Heart right ventricle (tissue), 16 donors: ENCODE data around the gene TBC1D14. TPM values are rescaled to one million over a fixed set of nuclear protein-coding genes. Genes with fewer than 3 reads are reported as not detected.
A peak's percentile ranks its signal among the peaks of the same experiment; 100 is the strongest.

ENCODE experiments used
- ATAC-seq, 8 donors: fragments of 200-7000 bp; cut with Tn5 transposase; one replicate each; pipeline ENCODE4 v1.9.1; 2020; ENCODE audit warnings: mild to moderate bottlenecking in 8 of 8, moderate library complexity in 8 of 8, moderate number of reproducible peaks in 1 of 8
- DNase-seq, 2 donors: peaks; one replicate each; pipeline ENCODE4 v3.0.0-alpha.2; 2020
- H3K27ac ChIP-seq, 10 donors: fragments of 200-600 bp; sonication (generic) in 2 of 10; one replicate each; pipeline versions ENCODE4 v1.5.0 to v1.8.0; 2020 to 2022; ENCODE audit warnings: mild to moderate bottlenecking in 3 of 10
- H3K27me3 ChIP-seq, 7 donors: fragments of 200-600 bp; one replicate each; pipeline ENCODE4 v1.8.0; 2021 to 2022; ENCODE audit warnings: mild to moderate bottlenecking in 2 of 7
- H3K36me3 ChIP-seq, 9 donors: fragments of 200-600 bp; sonication (generic) in 1 of 9; one replicate each; pipeline versions ENCODE4 v1.5.0 to v1.8.0; 2020 to 2022; ENCODE audit warnings: mild to moderate bottlenecking in 2 of 9
- H3K4me1 ChIP-seq, 9 donors: fragments of 200-600 bp; sonication (generic) in 1 of 9; one replicate each; pipeline versions ENCODE4 v1.5.0 to v1.8.0; 2020 to 2022; ENCODE audit warnings: mild to moderate bottlenecking in 4 of 9
- H3K4me3 ChIP-seq, 10 donors: fragments of 200-600 bp; sonication (generic) in 2 of 10; one replicate each; pipeline versions ENCODE4 v1.5.0 to v1.8.0; 2020 to 2022; ENCODE audit warnings: mild to moderate bottlenecking in 7 of 10, moderate library complexity in 2 of 10
- H3K9me3 ChIP-seq, 11 donors: fragments of 200-600 bp in 10 of 11; sonication (generic) in 2 of 11; one replicate each; pipeline versions ENCODE4 v1.5.0 to v1.8.0; 2013 to 2022; ENCODE audit warnings: mild to moderate bottlenecking in 2 of 11, control low read depth in 1 of 11, moderate library complexity in 1 of 11
- WGBS, 2 donors: extraction: QIAGEN DNeasy Blood & Tissue Kit; methylation state at CpG; one replicate each; pipeline ENCODE4 v1.1.7; 2013; ENCODE audit warnings: inconsistent platforms in 1 of 2; 5-methylcytosine and 5-hydroxymethylcytosine counted together
- intact Hi-C, 10 donors: fragments of 100-400 bp; cut with DNase I; formaldehyde crosslinking; loops; one replicate each; pipeline versions ENCODE4 v1.11.1 to v1.14.2; 2022
- polyA plus RNA-seq, 2 donors: library from polyadenylated mRNA; stranded (reverse); fragments of 200-250 nt; gene quantifications; one replicate each; pipeline ENCODE4 v1.2.3, GENCODE V29; 2013
- total RNA-seq, 10 donors: library from RNA; stranded (reverse); fragmentation: NEBNext Ultra II Directional in 3 of 10; extraction: Animal tissue kit (Norgen Biotek cat#: 25700) in 3 of 10; gene quantifications; one replicate each; pipeline versions ENCODE4 v1.2.1 to v1.2.4, GENCODE V29; 2021 to 2023
- TF ChIP-seq, protein P1 (sequence below), 9 donors: fragments of 200-600 bp; sonication (generic) in 2 of 9; IDR thresholded peaks; one replicate each; pipeline versions ENCODE4 v1.5.0 to v1.8.0; 2021 to 2022; ENCODE audit warnings: antibody characterized with exemption in 9 of 9, mild to moderate bottlenecking in 5 of 9, moderate library complexity in 1 of 9
- donor health status: Arrhythmogenic right ventricular cardiomyopathy.
- donor health status: ischemic (EF 13 %, LVEDD 7.1; RV severe dilation, severe dysfunction).
- donor health status: healthy with polysubstance abuse.
- donor health status: DM: no; HTN: yes; CAD: no.
- donor health status: DM: no; HTN: no; CAD: no.
- donor health status: ischemic (EF 25% LVEDD 6.9; RV normal size, moderate dysfunction).
- donor health status: ischemic (EF 25% LVEDD 5.7; RV mildly dilated, moderate dysfunction).
- donor health status: healthy.
- donor health status: DM: yes; HTN: yes; CAD: no.
- donor health status: Ischemic cardiomyopathy.
- donor health status: ischemic (EF 35%, LVEDD 5.7; RV mildly dilated, moderate dysfunction).
- donor health status: nonischemic (EF 11% LVEDD 7.7; RV severe dilation, severe dysfunction).
- donor health status: DM: yes; HTN: yes; CAD: no.
- donor health status: PGD.
- donor health status: ischemic (EF 29% LVEDD 5.4; RV normal size, mild dysfunction).
- donor health status: nonischemic (EF 23%, LVEDD 6.1; RV moderate dilation, normal function).

TBC1D14 gene
- total and polyA plus RNA-seq, 12 donors: 10.5 to 43.7 (median 32.6) TPM

DNA sequence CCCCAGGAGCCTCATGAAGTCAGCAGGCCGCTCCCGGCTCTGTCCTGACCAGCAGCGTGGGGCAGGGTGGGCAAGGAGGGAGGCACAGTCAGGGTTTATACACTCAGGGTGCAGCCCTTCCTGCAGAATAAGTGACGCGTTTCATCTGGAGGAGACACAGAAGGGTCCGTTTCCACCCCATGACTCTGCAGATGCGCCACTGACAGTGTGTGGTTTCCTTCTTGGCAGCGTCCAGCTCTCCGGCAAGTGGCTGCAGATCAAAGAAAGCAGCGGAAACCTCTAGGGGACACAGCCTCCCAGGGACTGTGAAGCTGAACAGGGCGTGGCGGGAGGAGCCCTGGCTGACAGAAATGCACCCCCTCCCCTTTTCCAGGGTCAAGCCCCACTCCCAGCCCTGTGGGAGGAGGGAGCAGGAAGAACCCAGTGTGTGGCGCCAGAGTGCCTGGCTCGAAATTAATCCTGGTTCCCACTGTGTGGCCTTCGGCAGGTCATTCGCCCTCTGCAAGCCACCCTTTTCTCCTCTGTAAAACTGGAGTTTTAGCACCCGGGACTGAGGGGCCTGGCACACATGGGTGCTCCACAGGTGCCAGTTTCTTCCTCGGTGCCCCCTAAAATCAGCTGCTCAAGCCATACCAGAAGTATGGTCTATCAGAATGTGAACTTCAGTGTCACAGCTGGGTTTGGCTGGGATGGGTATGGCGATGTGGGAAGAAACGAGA lies 17.3 kb upstream of the TBC1D14 start:
- peak overlapping the region in 5 of 10 donors; percentile 4 to 69 (median 34) for H3K27ac ChIP-seq
- ATAC-seq: peak; percentile 15 to 71 (median 60)
- no peaks in the 10 kb centered on the region for H3K27me3 ChIP-seq
- intact Hi-C loops: no loop called here
- no peaks in the 10 kb centered on the region for H3K36me3 ChIP-seq
- H3K4me1 ChIP-seq: peaks cover 0 to 43% (median 24%) of the 10 kb centered on the region in 9 donors
- TF ChIP-seq, protein P1, sequence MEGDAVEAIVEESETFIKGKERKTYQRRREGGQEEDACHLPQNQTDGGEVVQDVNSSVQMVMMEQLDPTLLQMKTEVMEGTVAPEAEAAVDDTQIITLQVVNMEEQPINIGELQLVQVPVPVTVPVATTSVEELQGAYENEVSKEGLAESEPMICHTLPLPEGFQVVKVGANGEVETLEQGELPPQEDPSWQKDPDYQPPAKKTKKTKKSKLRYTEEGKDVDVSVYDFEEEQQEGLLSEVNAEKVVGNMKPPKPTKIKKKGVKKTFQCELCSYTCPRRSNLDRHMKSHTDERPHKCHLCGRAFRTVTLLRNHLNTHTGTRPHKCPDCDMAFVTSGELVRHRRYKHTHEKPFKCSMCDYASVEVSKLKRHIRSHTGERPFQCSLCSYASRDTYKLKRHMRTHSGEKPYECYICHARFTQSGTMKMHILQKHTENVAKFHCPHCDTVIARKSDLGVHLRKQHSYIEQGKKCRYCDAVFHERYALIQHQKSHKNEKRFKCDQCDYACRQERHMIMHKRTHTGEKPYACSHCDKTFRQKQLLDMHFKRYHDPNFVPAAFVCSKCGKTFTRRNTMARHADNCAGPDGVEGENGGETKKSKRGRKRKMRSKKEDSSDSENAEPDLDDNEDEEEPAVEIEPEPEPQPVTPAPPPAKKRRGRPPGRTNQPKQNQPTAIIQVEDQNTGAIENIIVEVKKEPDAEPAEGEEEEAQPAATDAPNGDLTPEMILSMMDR (IDR thresholded peaks at IDR 0.05): peak in 2 of 9 donors; percentile 13 to 20
- 41 to 46% methylated on average over 20 of the region's 20 CpGs for WGBS, 2 donors
- peaks cover 0 to 14% (median 0%) of the 10 kb centered on the region in 11 donors for H3K9me3 ChIP-seq
- peak in 1 of 2 donors; percentile 51 for DNase-seq
- H3K4me3 ChIP-seq: peak overlapping the region in 6 of 10 donors; percentile 6 to 22 (median 12)

DNA sequence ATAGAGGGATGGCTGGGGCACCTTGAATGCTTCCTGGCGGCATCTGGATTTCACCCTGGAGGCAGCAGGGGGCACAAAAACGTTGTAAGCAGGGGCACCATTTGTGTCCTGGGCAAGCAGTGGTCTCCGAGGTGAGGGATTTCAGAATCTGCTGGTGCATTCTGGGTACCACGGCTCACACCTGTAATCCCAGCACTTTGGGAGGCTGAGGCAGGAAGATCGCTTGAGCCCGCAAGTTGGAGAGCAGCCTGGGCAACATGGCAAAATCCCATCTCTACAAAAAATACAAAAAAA lies 16.8 kb upstream of the TBC1D14 start:
- intact Hi-C loops: no loop called here

GRCh38 chr4:6893449-6894085 lies 16.1 kb upstream of the TBC1D14 start:
- WGBS, 2 donors: 91 to 93% methylated on average over 7 of the region's 7 CpGs
- H3K27ac ChIP-seq: no peak overlapping the region
- DNase-seq (no peak), ATAC-seq (no peak)
- no peak overlapping the region for H3K4me3 ChIP-seq
- peaks cover 0 to 14% (median 0%) of the 10 kb centered on the region in 11 donors for H3K9me3 ChIP-seq
- TF ChIP-seq, protein P1 (IDR thresholded peaks at IDR 0.05): no peak
- H3K4me1 ChIP-seq: peaks cover 0 to 32% (median 16%) of the 10 kb centered on the region in 9 donors
- intact Hi-C loops: no loop called here
- H3K27me3 ChIP-seq: no peaks in the 10 kb centered on the region
- H3K36me3 ChIP-seq: no peaks in the 10 kb centered on the region

More for the DNA sequence above, 16.8 kb upstream of the TBC1D14 start:
- Histone ChIP-seq H3K4me3 (no peak overlapping the region), H3K4me1 (peaks cover 0 to 39% (median 23%) of the 10 kb centered on the region in 9 donors), H3K36me3 (no peaks in the 10 kb centered on the region), H3K9me3 (peaks cover 0 to 14% (median 0%) of the 10 kb centered on the region in 11 donors), H3K27ac (peak overlapping the region in 2 of 10 donors; percentile 36 to 69), H3K27me3 (no peaks in the 10 kb centered on the region)
- TF ChIP-seq, protein P1 (IDR thresholded peaks at IDR 0.05): no peak
- ATAC-seq (no peak), DNase-seq (no peak)
- WGBS, 2 donors: 79 to 81% methylated on average over 6 of the region's 6 CpGs

- no peak for ATAC-seq
- TF ChIP-seq, protein P1 (IDR thresholded peaks at IDR 0.05): no peak
- DNase-seq: no peak
- 97 to 98% methylated on average over 3 of the region's 3 CpGs for WGBS, 2 donors
- no peak overlapping the region for H3K4me3 ChIP-seq
- H3K4me1 ChIP-seq: peaks cover 0 to 30% (median 16%) of the 10 kb centered on the region in 9 donors
- intact Hi-C loops: no loop called here
- H3K9me3 ChIP-seq: peaks cover 0 to 14% (median 0%) of the 10 kb centered on the region in 11 donors
- no peak overlapping the region for H3K27ac ChIP-seq
- no peaks in the 10 kb centered on the region for H3K27me3 ChIP-seq
- H3K36me3 ChIP-seq: no peaks in the 10 kb centered on the region
These were observed 15.5 kb upstream of the TBC1D14 start for GRCh38 chr4:6894086-6894478.
